Activated CD4-positive, alpha-beta T cell treated with anti-CD3 and anti-CD28 coated beads, Interleukin-2, Interleukin-6, amounts not matched to agents 100 ng/mL and 50 ng/mL, durations not matched to agents 16 hours and 8 hours (primary cell): Measurements from ENCODE around the gene CFDP1.
"Not testable (repeated sequence)": the region's sequence is repeated elsewhere in the genome, so short reads cannot be mapped to it uniquely, and the experiment has no call there.

ENCODE experiments used
- DNase-seq: peaks from one replicate; pipeline ENCODE4 v3.0.0-alpha.2; 2020

CFDP1 gene

GRCh38 chr16:75287708-75288107 is 145.6 kb downstream of the CFDP1 start:
- no peak for DNase-seq

DNA sequence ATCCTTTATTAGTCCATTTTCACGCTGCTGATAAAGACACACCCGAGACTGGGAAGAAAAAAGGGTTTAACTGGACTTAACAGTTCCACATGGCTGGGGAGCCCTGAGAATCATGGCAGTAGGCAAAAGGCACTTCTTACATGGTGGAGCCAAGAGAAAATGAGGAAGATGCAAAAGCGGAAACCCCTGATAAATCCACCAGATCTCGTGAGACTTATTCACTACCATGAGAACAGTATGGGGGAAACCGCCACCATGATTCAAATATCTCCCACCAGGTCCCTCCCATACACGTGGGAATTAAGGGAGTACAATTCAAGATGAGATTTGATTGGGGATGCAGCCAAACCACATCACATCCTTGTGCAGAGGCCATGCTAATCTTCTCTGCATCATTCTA is 146.9 kb downstream of the CFDP1 start:
- no peak for DNase-seq

- DNase-seq = no peak
These were observed 150.6 kb downstream of the CFDP1 start for GRCh38 chr16:75282466-75283281.

DNA sequence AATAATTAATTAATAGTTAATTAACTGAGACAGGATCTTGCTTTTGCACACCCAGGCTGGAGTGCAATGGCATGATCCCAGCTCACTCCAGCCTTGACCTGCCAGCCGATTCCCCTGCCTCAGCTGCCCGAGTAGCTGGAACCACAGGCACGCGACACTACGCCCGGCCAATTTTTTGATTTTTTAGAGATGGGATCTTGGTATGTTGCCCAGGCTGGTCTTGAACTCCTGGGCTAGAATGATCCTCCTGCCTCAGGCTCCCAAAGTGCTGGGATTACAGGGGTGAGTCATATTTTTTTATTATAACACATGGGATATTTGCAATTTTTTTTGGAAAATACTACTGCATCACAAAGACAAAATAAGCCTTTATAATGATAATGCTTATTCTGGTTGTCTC is 151.5 kb downstream of the CFDP1 start:
- no peak for DNase-seq

GRCh38 chr16:75281009-75281408 is 152.3 kb downstream of the CFDP1 start:
- not testable (repeated sequence) for DNase-seq

DNA sequence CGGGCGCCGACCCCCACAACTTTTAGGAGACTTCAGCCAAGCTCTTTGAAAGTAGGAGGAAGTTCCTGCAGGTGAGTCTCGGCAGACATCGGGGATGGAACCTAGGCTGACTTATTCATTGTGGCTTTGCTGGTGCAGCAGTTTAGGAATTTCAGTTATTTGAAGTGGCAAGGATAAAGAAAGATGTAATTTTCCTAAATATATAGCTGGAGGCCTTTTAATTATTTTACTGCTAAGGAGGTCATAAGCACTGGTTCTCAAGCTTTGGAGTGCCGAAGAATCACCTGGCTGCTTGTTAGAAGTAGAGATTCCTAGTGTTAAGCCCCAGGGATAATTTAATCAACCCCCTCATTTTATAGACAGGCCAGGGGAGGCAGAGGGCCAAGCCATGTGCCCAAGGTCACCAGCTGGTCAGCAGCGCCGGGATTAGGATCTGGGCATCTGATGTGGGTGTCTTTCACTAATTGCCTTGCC is 152.9 kb downstream of the CFDP1 start:
- DNase-seq = no peak

DNA sequence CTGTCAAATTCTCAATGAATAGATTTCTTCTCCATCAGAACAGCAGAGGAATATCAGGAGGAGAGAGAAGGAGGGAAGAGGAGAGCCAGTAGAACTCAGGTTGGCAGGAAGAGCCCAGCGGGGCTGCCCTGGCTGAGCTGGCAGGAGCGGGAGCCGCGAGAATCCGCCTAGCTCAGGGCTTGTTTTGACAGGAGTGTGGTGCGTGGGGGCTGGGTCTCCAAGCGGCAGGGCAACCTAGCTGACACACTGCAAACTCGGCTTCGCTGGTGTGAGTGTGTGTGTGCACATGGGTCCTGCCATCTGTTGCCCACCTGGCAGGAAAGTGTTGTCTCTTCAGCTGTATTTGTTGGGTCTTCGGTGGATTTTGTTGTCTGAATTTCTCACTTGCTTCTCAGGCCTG is 154.0 kb downstream of the CFDP1 start:
- DNase-seq = no peak

- DNase-seq = no peak
These were observed 160.0 kb downstream of the CFDP1 start for GRCh38 chr16:75273054-75273925.

GRCh38 chr16:75272629-75273028 is 160.7 kb downstream of the CFDP1 start:
- not testable (repeated sequence) for DNase-seq

- DNase-seq = no peak
These were observed 161.2 kb downstream of the CFDP1 start for GRCh38 chr16:75272097-75272551.

GRCh38 chr16:75271441-75272096 is 161.7 kb downstream of the CFDP1 start:
- DNase-seq = no peak

DNA sequence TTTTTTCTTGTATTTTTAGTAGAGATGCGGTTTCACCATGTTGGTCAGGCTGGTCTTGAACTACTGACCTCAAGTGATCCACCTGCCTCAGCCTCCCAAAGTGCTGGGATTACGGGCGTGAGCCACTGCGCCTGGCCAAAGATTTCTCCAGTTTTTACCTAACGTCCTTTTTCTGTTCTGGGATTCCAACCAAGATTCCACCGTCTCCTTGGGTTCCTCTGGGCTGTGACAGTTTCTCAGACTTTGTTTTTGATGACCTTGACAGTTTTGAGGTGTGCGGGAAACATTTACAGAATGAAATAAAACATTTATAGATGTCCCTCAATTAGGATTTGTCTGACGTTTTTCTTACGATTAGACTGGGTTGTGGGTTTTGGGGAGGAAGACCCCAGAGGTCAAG is 163.9 kb downstream of the CFDP1 start:
- not testable (repeated sequence) for DNase-seq

DNA sequence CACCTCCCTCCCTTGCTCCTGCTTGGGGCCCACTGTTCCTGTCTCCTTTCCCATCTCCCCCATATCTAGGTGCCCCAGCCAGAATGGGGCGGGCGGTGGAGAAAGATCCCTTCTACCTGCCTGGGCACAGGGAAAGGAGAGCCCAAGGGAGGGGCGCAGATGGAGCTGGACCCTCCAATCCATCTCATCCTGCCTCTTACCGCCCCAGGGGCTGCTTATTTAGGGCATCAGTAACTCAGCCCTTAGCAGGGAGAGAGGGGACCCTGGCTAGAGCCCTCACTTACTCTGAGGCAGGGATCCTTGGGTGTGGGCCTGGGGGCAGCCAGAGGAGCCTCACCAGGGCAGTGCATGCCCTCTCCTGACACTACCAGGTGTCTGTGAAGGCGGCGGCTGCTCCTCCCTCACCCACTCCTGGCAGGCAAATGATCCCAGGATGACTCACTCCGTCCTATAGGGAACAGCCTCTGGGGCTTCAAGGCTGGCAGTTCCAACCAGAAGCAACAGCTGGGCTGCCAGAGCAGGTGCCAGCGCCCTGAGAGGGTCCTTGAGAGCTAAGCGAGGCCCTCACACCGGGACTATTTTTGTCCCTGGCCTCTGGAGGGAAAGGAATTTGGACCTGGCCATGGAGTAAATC is 165.6 kb downstream of the CFDP1 start:
- no peak for DNase-seq

DNA sequence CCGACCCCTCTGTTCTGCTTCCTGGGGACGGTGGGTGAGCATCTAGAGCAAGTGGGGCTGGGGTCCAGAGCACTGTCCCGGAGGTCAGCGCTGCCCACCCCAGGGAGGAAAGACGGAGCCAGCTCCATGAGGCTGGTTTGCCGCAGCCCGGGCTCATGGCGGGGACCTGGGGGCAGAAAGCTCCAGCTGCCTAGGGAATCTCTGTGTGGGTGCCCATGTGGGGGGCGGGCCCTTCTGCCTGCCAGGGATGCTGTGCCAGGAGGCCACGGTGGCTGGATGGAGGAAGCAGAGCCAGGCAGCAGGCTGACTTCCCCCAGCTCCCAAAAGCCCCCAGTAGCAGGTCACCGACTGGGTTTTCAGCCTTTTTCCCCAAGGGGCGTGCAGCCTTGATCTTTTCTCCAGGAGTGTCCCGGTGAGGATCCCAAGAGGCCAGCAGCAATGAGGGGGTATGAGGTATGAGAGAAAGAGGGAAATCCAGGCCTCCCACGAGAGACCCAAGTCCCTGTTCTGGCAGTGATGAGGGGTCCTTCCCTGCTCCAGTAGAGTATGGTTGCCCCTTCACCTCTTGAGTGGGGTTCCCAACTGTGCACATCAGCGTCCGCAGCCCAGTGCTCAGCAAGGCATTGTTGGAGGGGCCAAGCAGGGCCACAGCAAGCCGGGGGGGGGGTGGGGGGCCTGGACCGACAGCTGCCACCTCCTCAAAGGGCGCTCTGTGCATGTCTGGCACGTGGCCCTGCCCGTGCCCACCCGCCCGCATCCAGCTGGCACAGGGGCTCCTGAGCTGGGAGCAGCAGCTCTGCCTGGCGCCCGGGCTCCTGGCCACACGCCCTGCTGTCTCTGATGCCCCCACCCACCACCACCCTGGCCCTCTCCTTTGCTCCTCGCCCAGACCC is 166.3 kb downstream of the CFDP1 start:
- DNase-seq = no peak

DNA sequence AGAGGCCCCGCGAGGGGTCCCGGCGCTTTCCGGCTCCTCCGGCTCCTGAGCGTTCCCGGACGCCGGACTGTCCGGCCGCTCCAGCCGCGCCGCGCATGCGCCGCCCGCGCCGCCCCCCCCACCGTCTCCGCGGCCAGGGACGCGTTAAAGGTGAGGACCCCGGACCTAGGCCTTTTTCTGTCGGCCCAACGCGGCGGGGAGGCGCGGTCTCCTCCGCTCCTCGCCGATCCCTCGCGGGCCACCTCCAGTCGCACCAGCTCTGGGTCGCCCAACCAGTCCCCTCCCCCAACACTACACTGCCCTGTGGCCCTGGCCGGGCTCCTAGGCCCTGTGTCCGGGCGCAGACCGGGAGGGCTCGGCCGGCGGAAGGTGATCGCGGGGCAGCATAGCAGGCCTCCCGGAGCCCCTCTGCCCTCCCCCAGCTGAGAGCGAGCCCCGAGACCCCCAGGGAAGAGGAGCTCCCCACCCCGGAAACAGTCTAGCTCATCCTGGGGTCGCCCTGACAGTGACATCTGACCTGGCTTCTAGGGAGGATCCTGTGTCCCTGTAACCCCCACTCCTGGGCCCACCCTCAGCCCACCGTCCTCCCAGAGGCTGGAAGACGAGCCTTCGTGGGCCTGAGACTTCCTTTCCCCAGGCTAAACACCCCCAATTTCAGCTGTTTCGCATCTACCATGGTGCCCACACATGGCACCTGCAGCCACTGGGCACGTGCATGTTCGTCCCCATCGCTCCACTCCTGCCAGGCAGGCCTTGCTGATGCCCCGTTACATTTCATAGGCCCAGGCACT is 167.2 kb downstream of the CFDP1 start:
- DNase-seq = peak; percentile 27

DNA sequence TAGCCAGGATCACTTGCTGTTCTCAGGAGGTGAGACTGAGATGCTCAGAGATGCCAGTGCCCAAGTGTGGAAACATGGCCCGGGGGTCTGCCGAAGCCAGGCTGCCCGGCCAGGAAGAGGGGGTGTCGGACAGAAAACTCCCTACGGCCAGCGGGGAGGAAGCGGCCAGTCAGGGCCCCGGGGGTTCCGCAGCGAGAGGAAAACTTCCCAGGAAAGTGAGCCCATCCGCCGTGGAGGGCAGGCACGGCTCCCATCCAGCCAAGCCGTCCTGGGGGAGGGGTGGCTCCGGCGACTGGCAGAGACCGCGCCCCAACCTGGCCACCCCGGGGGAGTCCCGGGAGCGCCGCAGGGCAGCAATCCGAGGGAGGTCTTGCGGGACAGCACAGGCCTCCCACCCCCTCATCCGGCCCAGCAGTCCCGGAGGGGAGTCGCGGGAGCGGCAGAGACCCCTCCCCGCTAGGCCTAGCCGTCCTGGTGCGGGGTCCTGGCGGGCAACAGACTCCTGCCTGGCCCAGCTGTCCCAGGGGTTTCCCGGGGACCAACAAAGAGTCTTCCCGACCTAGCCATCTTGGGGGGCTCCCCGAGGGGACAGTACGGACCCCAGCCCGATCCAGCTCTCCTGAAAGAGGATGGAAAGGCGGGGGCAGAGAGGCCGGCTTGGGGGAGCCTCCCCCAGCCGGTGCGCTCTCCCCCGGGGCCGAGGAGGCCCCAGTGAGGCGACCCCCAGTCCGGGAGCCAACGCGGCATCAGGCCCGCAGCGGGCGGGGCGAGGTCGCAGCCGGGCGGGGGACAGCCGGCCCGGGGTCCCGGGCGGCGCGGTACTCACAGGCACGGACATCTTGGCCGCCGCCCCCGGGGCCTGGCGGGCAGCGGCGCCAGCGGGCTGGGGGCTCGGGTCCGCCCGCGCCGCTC is 168.0 kb downstream of the CFDP1 start:
- DNase-seq = no peak

GRCh38 chr16:75264457-75264998 is 168.8 kb downstream of the CFDP1 start:
- no peak for DNase-seq

GRCh38 chr16:75263963-75264445 is 169.3 kb downstream of the CFDP1 start:
- DNase-seq = no peak

GRCh38 chr16:75263291-75263962 is 169.9 kb downstream of the CFDP1 start:
- no peak for DNase-seq
